Adrenal gland (tissue), 5 donors: ENCODE results near the gene ZNF747.

Experiments
- CTCF ChIP-seq, 6 experiments: fragments of 450-650 bp in 4 of 6; fragments of 200-600 bp in 2 of 6; sonication (generic) in 1 of 6; IDR thresholded peaks; 1 replicate in 5 of 6; 2 replicates in 1 of 6; pipeline versions ENCODE4 v1.5.1 to v1.8.0; 2016 to 2021; ENCODE audit warnings: antibody characterized with exemption in 6 of 6, mild to moderate bottlenecking in 2 of 6, moderate library complexity in 1 of 6
- POLR2A ChIP-seq, 2 donors: fragments of 450-650 bp; IDR thresholded peaks; one replicate each; pipeline ENCODE4 v1.6.1; 2017; ENCODE audit warnings: antibody characterized with exemption in 2 of 2, mild to moderate bottlenecking in 2 of 2, moderate library complexity in 1 of 2
- donor health status: DM: no; HTN: no; CAD: no.

GRCh38 chr16:30499284-30499683 lies 35.4 kb downstream of the ZNF747 start:
- TF ChIP-seq POLR2A (IDR thresholded peaks at IDR 0.05) (peak in 1 of 2 donors; percentile 30), CTCF (IDR thresholded peaks at IDR 0.05) (no peak)
